ENCODE results near the gene BUB1B.

DNA sequence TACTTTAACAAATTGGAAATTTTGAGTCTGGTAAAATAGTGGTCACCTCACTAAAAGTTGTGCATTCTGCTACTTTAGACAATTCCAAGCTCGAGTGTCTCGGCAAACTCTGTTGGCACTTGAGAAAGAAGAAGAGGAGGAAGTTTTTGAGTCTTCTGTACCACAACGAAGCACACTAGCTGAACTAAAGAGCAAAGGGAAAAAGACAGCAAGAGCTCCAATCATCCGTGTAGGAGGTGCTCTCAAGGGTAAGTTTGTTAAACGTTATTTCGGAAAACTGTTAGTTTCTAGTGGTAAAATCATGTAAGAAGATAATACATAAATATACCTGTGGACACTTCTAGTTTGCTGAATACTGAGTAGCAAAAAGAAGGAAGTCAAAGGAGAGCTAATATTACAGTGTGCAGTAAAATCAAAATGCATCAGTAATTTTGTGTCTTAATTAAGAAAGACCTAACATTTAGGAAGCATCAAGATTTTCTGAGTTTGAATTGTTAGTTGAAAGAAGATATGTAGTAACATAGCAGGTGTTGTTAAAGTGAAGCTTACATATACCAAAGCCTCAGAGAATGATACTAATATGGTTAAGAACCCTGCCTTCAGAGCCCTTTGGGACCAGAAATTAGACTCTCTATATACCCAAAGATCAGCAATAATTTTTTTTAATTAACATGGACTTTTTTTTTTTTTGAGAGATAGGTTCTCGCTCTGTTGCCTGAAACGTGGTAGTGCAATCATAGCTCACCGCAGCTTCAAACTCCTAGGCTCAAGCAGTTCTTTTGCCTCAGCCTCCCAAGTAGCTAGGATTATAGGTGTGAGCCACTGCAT, 23.0 kb downstream of the BUB1B start:
- TF ChIP-seq, protein P1, sequence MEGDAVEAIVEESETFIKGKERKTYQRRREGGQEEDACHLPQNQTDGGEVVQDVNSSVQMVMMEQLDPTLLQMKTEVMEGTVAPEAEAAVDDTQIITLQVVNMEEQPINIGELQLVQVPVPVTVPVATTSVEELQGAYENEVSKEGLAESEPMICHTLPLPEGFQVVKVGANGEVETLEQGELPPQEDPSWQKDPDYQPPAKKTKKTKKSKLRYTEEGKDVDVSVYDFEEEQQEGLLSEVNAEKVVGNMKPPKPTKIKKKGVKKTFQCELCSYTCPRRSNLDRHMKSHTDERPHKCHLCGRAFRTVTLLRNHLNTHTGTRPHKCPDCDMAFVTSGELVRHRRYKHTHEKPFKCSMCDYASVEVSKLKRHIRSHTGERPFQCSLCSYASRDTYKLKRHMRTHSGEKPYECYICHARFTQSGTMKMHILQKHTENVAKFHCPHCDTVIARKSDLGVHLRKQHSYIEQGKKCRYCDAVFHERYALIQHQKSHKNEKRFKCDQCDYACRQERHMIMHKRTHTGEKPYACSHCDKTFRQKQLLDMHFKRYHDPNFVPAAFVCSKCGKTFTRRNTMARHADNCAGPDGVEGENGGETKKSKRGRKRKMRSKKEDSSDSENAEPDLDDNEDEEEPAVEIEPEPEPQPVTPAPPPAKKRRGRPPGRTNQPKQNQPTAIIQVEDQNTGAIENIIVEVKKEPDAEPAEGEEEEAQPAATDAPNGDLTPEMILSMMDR (IDR thresholded peaks at IDR 0.05) = no peak
- TF ChIP-seq ZFX (IDR thresholded peaks at IDR 0.05; ENCODE audit: borderline replicate concordance) = no peak
